ENCODE results near the gene FAM25C. TPM values are rescaled to one million over a fixed set of nuclear protein-coding genes. Genes with fewer than 3 reads are reported as not detected.

FAM25C gene
- 1.0 to 2.3 TPM (median 1.8 TPM) in 4 of 5 replicates, not detected in the other for total RNA-seq (2022; extraction: Qiagen RNA extraction; ENCODE audit: low read depth)

GRCh38 chr10:47999691-48000090 lies at the start of gene FAM25C:
Gene FAM25C (minus strand): TSS chr10:47999791. CDS start chr10:47999765, 26 bp downstream.

Other genes with a start within 250 kb of the FAM25C start
- gene SYT15B, start 236.2 kb downstream of the FAM25C start, total RNA-seq (2022; extraction: Qiagen RNA extraction; ENCODE audit: low read depth) = 2.5 to 3.9 TPM (median 2.8 TPM) in 5 replicates
- 16.1 to 27.6 TPM (median 24.7 TPM) in 5 replicates for gene NPY4R2, start 81.1 kb downstream of the FAM25C start, total RNA-seq (2022; extraction: Qiagen RNA extraction; ENCODE audit: low read depth)

All from A549 treated with GW870086 at 1 μM for 4 hours (cell line).